ENCODE data around the gene CD59.
"Not testable (repeated sequence)": the region's sequence is repeated elsewhere in the genome, so short reads cannot be mapped to it uniquely, and the experiment has no call there.

Gene CD59

GRCh38 chr11:33718440-33718839, 17.8 kb downstream of the CD59 start:
- in situ Hi-C loops (cut with MboI; ENCODE audit: low sequenced_read_pairs) = no loop called here

GRCh38 chr11:33716243-33716642, 20.0 kb downstream of the CD59 start:
- in situ Hi-C loops (cut with MboI; ENCODE audit: low sequenced_read_pairs) = no loop called here

GRCh38 chr11:33713856-33714398, 22.3 kb downstream of the CD59 start:
- in situ Hi-C loops (cut with MboI; ENCODE audit: low sequenced_read_pairs) = no loop called here

- in situ Hi-C loops (cut with MboI; ENCODE audit: low sequenced_read_pairs) = no loop called here
These were observed 22.9 kb downstream of the CD59 start for GRCh38 chr11:33713151-33713855.

- in situ Hi-C loops (cut with MboI; ENCODE audit: low sequenced_read_pairs) = no loop called here
These were observed 23.8 kb downstream of the CD59 start for GRCh38 chr11:33712436-33712835.

- in situ Hi-C loops (cut with MboI; ENCODE audit: low sequenced_read_pairs) = no loop called here
These were observed 26.8 kb downstream of the CD59 start for GRCh38 chr11:33709466-33709865.

GRCh38 chr11:33708985-33709384, 27.2 kb downstream of the CD59 start:
- in situ Hi-C loops (cut with MboI; ENCODE audit: low sequenced_read_pairs) = no loop called here

GRCh38 chr11:33707831-33708230, 28.4 kb downstream of the CD59 start:
- in situ Hi-C loops (cut with MboI; ENCODE audit: low sequenced_read_pairs) = not testable (repeated sequence)

GRCh38 chr11:33706966-33707365, 29.3 kb downstream of the CD59 start:
- in situ Hi-C loops (cut with MboI; ENCODE audit: low sequenced_read_pairs) = no loop called here

GRCh38 chr11:33706546-33706945, 29.7 kb downstream of the CD59 start:
- in situ Hi-C loops (cut with MboI; ENCODE audit: low sequenced_read_pairs) = no loop called here

GRCh38 chr11:33704240-33705002, 31.8 kb downstream of the CD59 start:
- in situ Hi-C loops (cut with MboI; ENCODE audit: low sequenced_read_pairs) = no loop called here

- in situ Hi-C loops (cut with MboI; ENCODE audit: low sequenced_read_pairs) = no loop called here
These were observed 32.4 kb downstream of the CD59 start for GRCh38 chr11:33703788-33704187.

- in situ Hi-C loops (cut with MboI; ENCODE audit: low sequenced_read_pairs) = no loop called here
These were observed 33.0 kb downstream of the CD59 start for GRCh38 chr11:33703234-33703633.

GRCh38 chr11:33701302-33702230, 34.7 kb downstream of the CD59 start:
- in situ Hi-C loops (cut with MboI; ENCODE audit: low sequenced_read_pairs) = no loop called here

- in situ Hi-C loops (cut with MboI; ENCODE audit: low sequenced_read_pairs) = no loop called here
These were observed 35.5 kb downstream of the CD59 start, which contains the start of gene C11orf91 for GRCh38 chr11:33700502-33701271. C11orf91 (minus strand) TSS chr11:33700826; CDS start chr11:33700740, 86 bp downstream.

GRCh38 chr11:33700063-33700501, 36.1 kb downstream of the CD59 start:
- in situ Hi-C loops (cut with MboI; ENCODE audit: low sequenced_read_pairs) = no loop called here

GRCh38 chr11:33699515-33700062, 36.6 kb downstream of the CD59 start:
- in situ Hi-C loops (cut with MboI; ENCODE audit: low sequenced_read_pairs) = loop anchor here (25.0 kb wide), 1 partner anchor 562 kb away; no protein-coding TSS in a partner anchor

GRCh38 chr11:33698921-33699320, 37.3 kb downstream of the CD59 start:
- in situ Hi-C loops (cut with MboI; ENCODE audit: low sequenced_read_pairs) = loop anchor here (25.0 kb wide), 1 partner anchor 562 kb away; no protein-coding TSS in a partner anchor

- in situ Hi-C loops (cut with MboI; ENCODE audit: low sequenced_read_pairs) = loop anchor here (25.0 kb wide), 1 partner anchor 561 kb away; no protein-coding TSS in a partner anchor
These were observed 38.2 kb downstream of the CD59 start for GRCh38 chr11:33697997-33698396.

All from HL-60/S4 treated with retinoic acid at 250 ng/mL for 4 days and 3 days (cell line).